BJ (cell line): ENCODE measurements around the gene MDK. TPM values are rescaled to one million over a fixed set of nuclear protein-coding genes. Genes with fewer than 3 reads are reported as not detected.

Source experiments
- CTCF ChIA-PET: fragments of 350-600 bp; formaldehyde crosslinking; extraction: SDS; loops from one replicate; lab custom pipeline; 2021; ENCODE audit warnings: antibody characterized with exemption, inconsistent platforms; lab: Yijun Ruan, JAX
- POLR2A ChIA-PET: fragments of 300-600 bp; sonication (Branson Sonifier 250); formaldehyde crosslinking; extraction: SDS; loops from one replicate; lab custom pipeline; 2021; ENCODE audit warnings: antibody characterized with exemption; lab: Charles Lee
- DNase-seq: peaks from one replicate; pipeline ENCODE4 v3.0.0-alpha.2; 2011; ENCODE audit warnings: low read depth
- H3K27me3 ChIP-seq: 2 replicates; pipeline ENCODE4 v1.6.0; 2011; ENCODE audit warnings: low read length; ENCODE audit not compliant: control insufficient read depth, insufficient read depth
- H3K36me3 ChIP-seq: 2 replicates; pipeline ENCODE4 v1.5.1; 2011; ENCODE audit warnings: low read length; ENCODE audit not compliant: control insufficient read depth, insufficient read depth
- H3K4me3 ChIP-seq: 2 replicates; pipeline ENCODE4 v1.5.1; 2011; ENCODE audit warnings: low read depth, mild to moderate bottlenecking, control low read depth, low read length
- CTCF ChIP-seq: IDR thresholded peaks from 2 replicates; pipeline ENCODE4 v1.5.1; 2011; ENCODE audit warnings: low read depth, mild to moderate bottlenecking, control low read depth, inconsistent platforms, low read length, moderate library complexity; ENCODE audit not compliant: insufficient read depth
- polyA plus RNA-seq: library from polyadenylated mRNA; depleted of rRNA; stranded (reverse); fragments of >200 nt; gene quantifications from 2 replicates; pipeline ENCODE4 v1.2.3, GENCODE V29; 2011

Gene MDK
- polyA plus RNA-seq, 1 experiment, result 91.9 TPM

- CTCF ChIA-PET, result interaction anchor here (0.9 to 2.3 kb wide), 7 partner anchors 9 to 66 kb away, joined by 3 to 9 read pairs (median 4); partner anchors contain the start of gene DGKZ
- H3K27me3 ChIP-seq, result peaks cover 4% of the 10 kb centered on the region
- no peak for DNase-seq
- POLR2A ChIA-PET, result no interaction called here
- no peaks in the 10 kb centered on the region for H3K36me3 ChIP-seq
- no peak for TF ChIP-seq CTCF
- no peak overlapping the region for H3K4me3 ChIP-seq
Measured at GRCh38 chr11:46338636-46338987, 42.9 kb upstream of the MDK start.

- 0 out of 2 replicates have a peak, but pooled peaks cover 1% of the 10 kb centered on the region for H3K27me3 ChIP-seq
- H3K4me3 ChIP-seq, result no peak overlapping the region
- H3K36me3 ChIP-seq, result no peaks in the 10 kb centered on the region
- no peak for DNase-seq
- 0 out of 2 replicates have a peak, but pooled peaks have one; percentile 1 for TF ChIP-seq CTCF
- CTCF ChIA-PET, result interaction anchor here (0.9 to 2.3 kb wide), 9 partner anchors 9 to 67 kb away, joined by 3 to 9 read pairs (median 4); partner anchors contain the start of gene DGKZ
- POLR2A ChIA-PET, result no interaction called here
Measured at GRCh38 chr11:46338988-46339666, 42.3 kb upstream of the MDK start.

GRCh38 chr11:46339816-46340215 lies 41.7 kb upstream of the MDK start:
- Histone ChIP-seq H3K36me3 (no peaks in the 10 kb centered on the region), H3K27me3 (no peaks in the 10 kb centered on the region), H3K4me3 (no peak overlapping the region)
- no peak for DNase-seq
- TF ChIP-seq CTCF, result no peak
- CTCF ChIA-PET, result interaction anchor here (1.1 to 2.3 kb wide), 5 partner anchors 12 to 30 kb away, joined by 3 to 9 read pairs (median 4); no protein-coding TSS in a partner anchor
- POLR2A ChIA-PET, result no interaction called here

- POLR2A ChIA-PET, result no interaction called here
- TF ChIP-seq CTCF, result no peak
- H3K4me3 ChIP-seq, result no peak overlapping the region
- no peaks in the 10 kb centered on the region for H3K36me3 ChIP-seq
- no peaks in the 10 kb centered on the region for H3K27me3 ChIP-seq
- CTCF ChIA-PET, result interaction anchor here (0.9 to 2.0 kb wide), 3 partner anchors 32 to 188 kb away, joined by 3 to 4 read pairs (median 3); no protein-coding TSS in a partner anchor
- no peak for DNase-seq
Measured at GRCh38 chr11:46341454-46341853, 40.0 kb upstream of the MDK start.

GRCh38 chr11:46342239-46342638 lies 39.2 kb upstream of the MDK start:
- ChIA-PET CTCF (interaction anchor here (0.6 to 1.4 kb wide), 5 partner anchors 10 to 187 kb away, joined by 3 read pairs; no protein-coding TSS in a partner anchor), POLR2A (no interaction called here)
- Histone ChIP-seq H3K27me3 (no peaks in the 10 kb centered on the region), H3K36me3 (no peaks in the 10 kb centered on the region), H3K4me3 (no peak overlapping the region)
- no peak for TF ChIP-seq CTCF
- no peak for DNase-seq
